Astrocyte of the hippocampus (primary cell): ENCODE results near the gene KCNJ8.

Source experiments
- DNase-seq: peaks from one replicate; pipeline ENCODE4 v3.0.0; 2011; ENCODE audit warnings: low read depth, low spot score

Gene KCNJ8

DNA sequence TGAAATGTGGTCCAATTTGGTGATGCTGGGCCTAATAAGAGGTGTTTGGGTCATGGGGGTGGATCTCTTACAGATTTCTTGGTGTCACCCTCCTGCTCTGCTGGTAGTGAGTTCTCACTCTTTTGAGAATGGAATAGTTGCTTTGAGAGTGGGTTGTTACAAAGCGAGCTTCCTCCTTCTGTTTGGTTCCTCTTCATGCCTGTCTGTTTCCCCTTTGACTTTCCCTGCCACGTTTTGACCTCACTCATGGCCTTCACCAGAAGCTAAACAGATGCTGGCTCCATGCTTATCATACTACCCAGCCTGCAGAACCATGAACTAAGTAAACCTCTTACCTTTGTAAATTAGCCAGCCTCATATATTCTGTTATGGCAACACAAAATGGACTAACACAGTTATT lies 59.1 kb downstream of the KCNJ8 start:
- DNase-seq = no peak
